Esophagus squamous epithelium (tissue), 5 donors: Measurements from ENCODE around the gene SOX13. TPM values are rescaled to one million over a fixed set of nuclear protein-coding genes. Genes with fewer than 3 reads are reported as not detected.

Experiments used
- DNase-seq: peaks from one replicate; lab custom pipeline; 2025; lab: John Stamatoyannopoulos, UW
- H3K27ac ChIP-seq, 4 donors: fragments of 200-600 bp; sonication (generic); one replicate each; pipeline ENCODE4 v1.5.1; 2016 to 2019; ENCODE audit warnings: mild to moderate bottlenecking in 1 of 4
- H3K27me3 ChIP-seq, 4 donors: fragments of 200-600 bp; sonication (generic); 1 replicate in 3 of 4; 2 replicates in 1 of 4; pipeline versions ENCODE4 v1.5.1 to v1.6.0; 2017 to 2021; ENCODE audit warnings: antibody characterized with exemption in 1 of 4
- H3K36me3 ChIP-seq, 3 donors: fragments of 200-600 bp; sonication (generic); one replicate each; pipeline ENCODE4 v1.5.1; 2016 to 2019
- H3K4me1 ChIP-seq, 3 donors: fragments of 200-600 bp; sonication (generic); one replicate each; pipeline ENCODE4 v1.5.1; 2017 to 2019
- H3K4me3 ChIP-seq, 4 donors: fragments of 200-600 bp; sonication (generic); 1 replicate in 3 of 4; 2 replicates in 1 of 4; pipeline ENCODE4 v1.5.1; 2016 to 2019; ENCODE audit warnings: mild to moderate bottlenecking in 2 of 4, moderate library complexity in 1 of 4
- H3K9me3 ChIP-seq, 3 donors: fragments of 200-600 bp; sonication (generic); one replicate each; pipeline ENCODE4 v1.5.1; 2016 to 2019
- POLR2A ChIP-seq, 4 donors: fragments of 450-650 bp; IDR thresholded peaks; one replicate each; pipeline ENCODE4 v1.6.1; 2017; ENCODE audit warnings: antibody characterized with exemption in 4 of 4, mild to moderate bottlenecking in 4 of 4, moderate library complexity in 3 of 4
- WGBS, 2 donors: methylation state at CpG; one replicate each; pipeline ENCODE4 v1.1.5; 2018; 5-methylcytosine and 5-hydroxymethylcytosine counted together
- intact Hi-C: fragments of 100-400 bp; cut with DNase I; formaldehyde crosslinking; loops from one replicate; pipeline ENCODE4 v1.15.0; 2022
- total RNA-seq, 4 donors: library from RNA; depleted of rRNA; stranded (reverse); fragments of >200 nt; gene quantifications; one replicate each; pipeline ENCODE4 v1.1.0, GENCODE V29; 2016
- TF ChIP-seq, protein P1 (sequence below), 6 experiments: fragments of 450-650 bp in 4 of 6; fragments of 200-600 bp in 2 of 6; sonication (generic) in 2 of 6; IDR thresholded peaks; one replicate each; pipeline ENCODE4 v1.5.1; 2016 to 2019; ENCODE audit warnings: antibody characterized with exemption in 6 of 6, mild to moderate bottlenecking in 4 of 6, moderate library complexity in 4 of 6
- donor health status: DM: yes; HTN: yes; CAD: no.

Gene SOX13
- total RNA-seq, 4 donors from 2014 or later = 9.0 to 21.2 (median 14.5) TPM

DNA sequence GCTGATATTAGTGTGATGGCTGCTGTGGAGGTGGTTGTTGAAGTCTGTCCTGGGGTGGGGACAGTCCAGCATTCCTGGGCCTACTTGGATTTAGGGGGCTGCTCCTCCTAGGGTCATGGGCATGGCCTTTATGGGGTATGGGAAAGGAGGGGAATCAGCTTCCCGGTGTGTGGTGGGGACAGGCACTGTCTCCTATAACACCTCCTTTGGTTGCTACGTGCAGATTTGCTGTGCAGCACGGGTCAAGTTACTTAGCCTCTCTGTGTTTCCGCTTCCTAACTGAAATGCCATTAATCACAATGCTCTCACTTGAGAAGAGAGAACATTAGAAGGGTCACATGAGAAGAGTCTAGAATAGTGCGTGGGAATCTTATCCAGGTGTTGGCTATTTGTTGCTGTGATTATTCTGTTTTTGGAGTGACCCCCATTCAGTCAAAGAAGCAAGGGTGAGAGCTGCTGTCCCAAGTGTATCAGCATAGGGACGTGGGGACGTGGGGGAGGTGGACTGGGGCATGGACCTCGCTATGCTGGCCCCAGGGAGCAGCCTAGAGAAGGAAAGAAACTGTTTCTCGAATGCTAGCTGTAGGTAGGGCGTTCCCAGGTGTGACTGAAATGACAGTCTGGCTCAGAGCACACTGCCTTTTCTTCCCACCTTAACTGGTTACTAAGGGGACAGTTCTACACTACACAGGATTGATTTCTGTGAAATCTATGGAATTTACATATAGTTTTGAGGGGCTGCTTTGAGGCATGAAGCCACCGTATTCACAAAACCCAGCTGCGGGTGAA lies 19.9 kb downstream of the SOX13 start:
- intact Hi-C loops = no loop called here
- no peak overlapping the region for H3K4me3 ChIP-seq
- H3K27ac ChIP-seq = peak overlapping the region in 2 of 4 donors; percentile 5 to 7
- peaks cover 17 to 78% (median 33%) of the 10 kb centered on the region in 3 donors for H3K4me1 ChIP-seq
- WGBS, 2 donors = 80 to 91% methylated on average over 10 to 12 of the region's 12 CpGs
- no peaks in the 10 kb centered on the region for H3K36me3 ChIP-seq
- no peak for TF ChIP-seq POLR2A (IDR thresholded peaks at IDR 0.05)
- TF ChIP-seq, protein P1, sequence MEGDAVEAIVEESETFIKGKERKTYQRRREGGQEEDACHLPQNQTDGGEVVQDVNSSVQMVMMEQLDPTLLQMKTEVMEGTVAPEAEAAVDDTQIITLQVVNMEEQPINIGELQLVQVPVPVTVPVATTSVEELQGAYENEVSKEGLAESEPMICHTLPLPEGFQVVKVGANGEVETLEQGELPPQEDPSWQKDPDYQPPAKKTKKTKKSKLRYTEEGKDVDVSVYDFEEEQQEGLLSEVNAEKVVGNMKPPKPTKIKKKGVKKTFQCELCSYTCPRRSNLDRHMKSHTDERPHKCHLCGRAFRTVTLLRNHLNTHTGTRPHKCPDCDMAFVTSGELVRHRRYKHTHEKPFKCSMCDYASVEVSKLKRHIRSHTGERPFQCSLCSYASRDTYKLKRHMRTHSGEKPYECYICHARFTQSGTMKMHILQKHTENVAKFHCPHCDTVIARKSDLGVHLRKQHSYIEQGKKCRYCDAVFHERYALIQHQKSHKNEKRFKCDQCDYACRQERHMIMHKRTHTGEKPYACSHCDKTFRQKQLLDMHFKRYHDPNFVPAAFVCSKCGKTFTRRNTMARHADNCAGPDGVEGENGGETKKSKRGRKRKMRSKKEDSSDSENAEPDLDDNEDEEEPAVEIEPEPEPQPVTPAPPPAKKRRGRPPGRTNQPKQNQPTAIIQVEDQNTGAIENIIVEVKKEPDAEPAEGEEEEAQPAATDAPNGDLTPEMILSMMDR (IDR thresholded peaks at IDR 0.05) = no peak
- H3K9me3 ChIP-seq = no peaks in the 10 kb centered on the region
- no peaks in the 10 kb centered on the region for H3K27me3 ChIP-seq
- DNase-seq = no peak

DNA sequence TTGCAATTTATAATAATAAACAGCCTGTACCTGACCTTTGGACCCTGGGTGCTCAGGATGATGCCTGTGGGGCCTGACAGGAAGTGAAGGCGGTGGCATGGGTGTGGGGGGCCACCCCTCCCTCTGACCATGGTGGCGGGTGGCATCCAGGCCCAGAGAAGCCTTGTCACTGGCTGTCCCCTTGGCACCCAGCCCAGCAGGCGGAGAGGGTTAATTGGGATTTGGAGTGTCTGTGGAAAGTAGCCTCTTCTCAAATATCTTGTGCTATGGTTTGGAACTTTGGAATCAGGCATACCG lies 20.5 kb downstream of the SOX13 start:
- H3K27me3 ChIP-seq = no peaks in the 10 kb centered on the region
- DNase-seq = no peak
- no peak overlapping the region for H3K4me3 ChIP-seq
- H3K9me3 ChIP-seq = no peaks in the 10 kb centered on the region
- 72 to 81% methylated on average over 3 to 4 of the region's 4 CpGs for WGBS, 2 donors
- peaks cover 13 to 78% (median 27%) of the 10 kb centered on the region in 3 donors for H3K4me1 ChIP-seq
- no peaks in the 10 kb centered on the region for H3K36me3 ChIP-seq
- intact Hi-C loops = no loop called here
- TF ChIP-seq POLR2A (IDR thresholded peaks at IDR 0.05) = no peak
- TF ChIP-seq, protein P1 (IDR thresholded peaks at IDR 0.05) = no peak
- H3K27ac ChIP-seq = peak overlapping the region in 2 of 4 donors; percentile 4 to 5

DNA sequence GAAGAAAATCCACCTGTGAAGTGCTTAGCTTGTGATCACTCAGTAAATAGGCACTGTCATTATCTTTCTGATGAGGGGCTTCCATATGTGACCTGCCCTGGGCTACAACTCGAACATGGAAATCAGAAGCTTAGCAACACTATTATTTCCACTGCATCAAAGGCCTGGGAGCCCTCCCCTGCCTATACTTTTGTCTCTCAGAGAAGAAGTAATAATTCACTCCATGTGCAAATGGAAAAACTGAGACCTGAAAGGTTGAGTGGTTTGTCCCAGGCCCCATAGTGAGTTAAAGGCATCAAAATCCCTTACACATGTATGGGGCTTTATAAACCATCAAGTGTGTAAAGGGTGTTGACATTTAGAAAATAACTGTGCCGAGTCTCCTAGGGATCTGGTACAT lies 20.9 kb downstream of the SOX13 start:
- H3K27me3 ChIP-seq = no peaks in the 10 kb centered on the region
- intact Hi-C loops = no loop called here
- peak overlapping the region in 2 of 4 donors; percentile 4 to 5 for H3K27ac ChIP-seq
- TF ChIP-seq, protein P1 (IDR thresholded peaks at IDR 0.05) = no peak
- no peak for TF ChIP-seq POLR2A (IDR thresholded peaks at IDR 0.05)
- 65 to 75% methylated on average over 2 of the region's 2 CpGs for WGBS, 2 donors
- H3K9me3 ChIP-seq = no peaks in the 10 kb centered on the region
- no peak for DNase-seq
- H3K4me1 ChIP-seq = peaks cover 9 to 78% (median 25%) of the 10 kb centered on the region in 3 donors
- H3K4me3 ChIP-seq = no peak overlapping the region
- no peaks in the 10 kb centered on the region for H3K36me3 ChIP-seq

DNA sequence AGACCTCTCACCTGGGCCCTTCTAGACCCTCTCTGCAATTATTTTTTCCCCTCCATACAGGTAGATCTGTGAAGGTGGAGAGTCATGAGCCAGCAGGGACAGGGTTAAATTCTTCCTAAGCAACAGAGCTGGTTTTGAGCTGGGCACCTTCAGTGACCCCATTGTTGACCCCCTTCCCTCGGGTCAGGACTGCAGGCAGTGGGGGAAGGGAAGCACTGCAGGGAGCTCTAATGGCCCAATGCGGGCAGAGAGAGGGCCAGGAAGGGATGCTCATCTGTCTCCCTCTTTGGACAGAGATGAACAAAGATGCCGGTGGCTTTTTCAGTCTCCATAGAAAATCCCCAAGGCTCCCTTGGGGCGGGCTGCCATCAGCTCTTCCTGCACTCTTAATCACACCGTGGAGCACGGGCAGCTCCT lies 21.4 kb downstream of the SOX13 start:
- peaks cover 3 to 77% (median 22%) of the 10 kb centered on the region in 3 donors for H3K4me1 ChIP-seq
- DNase-seq = no peak
- H3K27ac ChIP-seq = peak overlapping the region in 2 of 4 donors; percentile 26 to 29

More for the DNA sequence above, 21.4 kb downstream of the SOX13 start:
- TF ChIP-seq, protein P1 (IDR thresholded peaks at IDR 0.05) = no peak
- TF ChIP-seq POLR2A (IDR thresholded peaks at IDR 0.05) = no peak
- intact Hi-C loops = no loop called here
- H3K36me3 ChIP-seq = no peaks in the 10 kb centered on the region
- H3K27me3 ChIP-seq = no peaks in the 10 kb centered on the region
- no peak overlapping the region for H3K4me3 ChIP-seq
- no peaks in the 10 kb centered on the region for H3K9me3 ChIP-seq
- 63 to 100% methylated on average over 1 to 6 of the region's 6 CpGs for WGBS, 2 donors
